Hematopoietic multipotent progenitor cell treated with erythropoietin and hydrocortisone succinate and interleukin-3 and kit ligand, for 17 days (in vitro differentiated cells): ENCODE results near the gene UGCG.
A peak's percentile ranks its signal among the peaks of the same experiment; 100 is the strongest.
"Not testable (repeated sequence)": the region's sequence is repeated elsewhere in the genome, so short reads cannot be mapped to it uniquely, and the experiment has no call there.

Experiments used
- DNase-seq: peaks from one replicate; pipeline ENCODE4 v3.0.0-alpha.2; 2015; ENCODE audit warnings: low spot score

UGCG gene

DNA sequence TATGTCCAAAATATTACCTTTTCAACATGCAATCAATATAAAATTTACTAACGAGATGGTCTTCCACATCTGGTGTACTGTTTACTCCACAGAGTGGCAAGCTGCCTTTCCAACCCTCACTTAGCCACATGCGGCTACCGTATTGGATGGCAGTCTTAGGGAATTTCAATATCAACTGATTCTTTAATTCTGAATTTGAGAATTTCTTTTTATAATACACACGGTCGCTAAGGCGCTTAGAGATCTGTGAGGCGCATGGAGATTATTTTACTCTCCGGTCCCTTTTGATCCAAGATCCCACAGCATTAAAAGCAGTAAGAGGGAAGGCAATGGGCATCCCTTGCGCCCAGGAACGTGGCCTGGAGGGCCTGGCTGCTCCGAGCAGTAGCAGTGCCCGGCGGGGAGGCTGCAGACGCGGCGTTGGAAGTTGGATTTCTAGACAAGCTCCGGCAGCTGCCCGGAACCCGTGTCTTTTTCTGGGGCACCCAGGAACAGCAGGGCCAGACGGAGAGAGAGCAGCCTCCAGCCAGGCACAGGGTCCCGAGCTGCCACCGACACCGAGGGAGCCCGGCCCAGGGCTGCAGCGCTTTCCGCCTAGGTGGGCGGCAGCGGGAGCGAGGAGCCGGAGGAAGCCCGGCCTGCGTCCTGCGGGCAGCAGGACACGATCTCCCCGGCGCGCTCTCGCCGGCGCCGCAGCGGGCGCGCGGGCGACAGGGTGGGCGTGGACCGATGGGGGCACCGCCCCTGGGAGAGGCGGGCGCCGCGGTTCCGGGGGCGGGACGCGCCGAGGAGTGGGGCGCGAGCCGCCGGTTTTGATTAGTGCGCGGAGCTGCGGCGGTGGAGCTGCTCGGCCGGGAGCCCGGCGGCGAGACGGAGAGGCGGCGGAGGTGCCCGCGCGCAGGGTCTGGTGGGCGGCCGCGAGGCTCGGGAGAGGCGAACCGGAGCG lies at the start of gene UGCG:
UGCG (plus strand) TSS at position 819 of the 946 bp plus-strand sequence. CDS start 402 bp downstream, outside the sequence.
- DNase-seq: peak; percentile 88

DNA sequence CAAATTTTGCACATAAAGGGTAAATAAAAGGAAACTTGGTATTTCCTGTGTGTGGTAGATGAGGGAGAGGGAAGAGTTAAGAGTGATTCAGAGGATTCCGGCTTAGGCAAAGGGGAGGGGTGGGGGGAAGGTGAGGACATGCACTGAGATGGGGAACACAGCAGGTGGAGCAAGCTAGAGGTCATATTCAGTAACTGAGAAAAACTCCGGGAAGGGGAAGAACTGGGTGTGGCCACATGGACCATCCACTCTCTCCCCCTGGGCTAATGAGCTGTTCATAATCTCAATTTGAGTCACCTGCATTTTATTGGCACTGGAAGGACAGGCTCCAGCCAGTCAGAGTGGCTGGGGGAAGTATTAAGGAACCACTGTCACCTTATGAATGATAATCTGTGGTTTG lies 45.1 kb upstream of the UGCG start:
- no peak for DNase-seq

DNA sequence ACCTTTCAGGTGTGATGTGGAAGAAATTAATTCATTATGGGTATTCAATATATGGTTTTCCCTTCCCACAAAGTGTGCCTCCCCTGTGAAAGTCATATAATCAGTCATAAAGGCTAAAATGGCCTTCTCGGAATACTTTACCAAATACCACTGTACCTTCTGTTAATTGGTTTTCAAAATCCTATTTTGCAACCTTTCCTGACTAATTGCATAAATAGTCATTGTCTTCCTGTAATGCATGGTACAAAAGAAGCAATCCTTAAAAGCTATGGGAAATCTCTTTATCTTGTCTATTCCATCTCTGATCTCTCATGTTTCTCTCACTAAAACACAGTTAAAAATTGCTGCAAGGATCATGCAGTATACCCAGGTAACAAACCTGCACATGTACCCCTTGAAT lies 44.3 kb upstream of the UGCG start:
- no peak for DNase-seq

DNA sequence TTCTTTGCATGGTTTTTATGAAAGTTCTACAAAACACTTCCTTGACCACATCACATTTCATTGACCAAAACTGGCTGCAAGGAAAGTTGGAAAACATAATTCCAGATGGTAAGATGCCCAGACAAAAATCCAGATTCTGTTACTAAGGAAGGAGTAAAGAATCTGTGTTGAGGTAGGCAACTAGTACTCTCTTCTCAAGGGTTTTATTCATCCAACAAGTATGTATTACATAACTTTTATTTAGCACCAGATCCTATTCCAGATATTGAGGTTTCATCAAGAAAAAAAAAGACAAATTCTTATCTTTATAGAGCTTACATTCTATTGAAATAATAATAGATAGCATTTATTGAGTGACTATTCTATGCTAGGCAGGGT lies 43.2 kb upstream of the UGCG start:
- no peak for DNase-seq

DNA sequence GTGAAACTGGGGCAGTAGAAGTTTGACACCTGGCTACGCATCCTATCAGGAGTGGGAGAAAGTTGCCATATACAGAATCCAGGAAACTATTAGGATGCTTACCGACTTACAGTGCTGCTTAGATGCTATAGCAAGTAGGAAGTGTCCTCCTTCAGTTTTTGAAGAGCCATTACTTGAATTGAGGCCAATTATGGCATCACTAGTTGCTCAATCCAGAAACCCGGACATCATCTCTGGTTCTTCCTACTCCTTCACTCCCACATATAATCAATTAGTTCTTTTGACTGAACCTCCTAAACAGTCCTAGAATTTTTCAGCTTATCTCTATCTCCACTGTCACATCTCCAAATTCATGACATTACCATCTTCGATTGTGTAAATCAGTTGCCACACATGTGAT lies 41.8 kb upstream of the UGCG start:
- no peak for DNase-seq

DNA sequence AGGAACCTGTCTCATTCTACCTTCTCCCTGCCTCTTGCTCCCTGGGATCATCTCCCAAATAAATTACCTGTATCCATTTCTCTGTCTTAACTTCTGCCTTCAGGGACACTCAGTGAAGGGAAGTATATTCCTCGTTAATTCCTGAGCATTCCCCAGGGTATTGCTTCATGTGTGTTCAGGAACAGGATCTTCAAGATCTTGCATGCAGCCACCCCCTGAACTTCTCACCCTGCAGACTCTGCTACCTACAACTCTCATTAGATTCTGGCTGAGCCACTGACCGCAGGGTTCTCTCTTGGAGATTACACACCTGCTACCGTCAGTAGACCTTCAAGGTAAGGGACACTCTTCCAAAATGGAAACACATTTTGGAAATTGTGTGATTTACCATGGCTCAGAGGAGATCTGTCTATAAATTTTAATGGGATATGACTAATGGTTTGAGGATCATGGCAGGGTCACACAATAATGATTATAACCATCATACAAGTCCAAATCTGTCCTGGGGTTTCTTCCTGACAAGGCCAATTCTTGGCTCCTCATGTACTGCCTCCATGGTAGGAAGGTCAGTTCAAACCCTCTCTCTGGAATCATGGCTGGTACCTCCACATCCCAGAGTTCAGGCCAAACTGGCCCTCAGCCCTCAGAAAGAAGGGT lies 38.9 kb upstream of the UGCG start:
- no peak for DNase-seq

DNA sequence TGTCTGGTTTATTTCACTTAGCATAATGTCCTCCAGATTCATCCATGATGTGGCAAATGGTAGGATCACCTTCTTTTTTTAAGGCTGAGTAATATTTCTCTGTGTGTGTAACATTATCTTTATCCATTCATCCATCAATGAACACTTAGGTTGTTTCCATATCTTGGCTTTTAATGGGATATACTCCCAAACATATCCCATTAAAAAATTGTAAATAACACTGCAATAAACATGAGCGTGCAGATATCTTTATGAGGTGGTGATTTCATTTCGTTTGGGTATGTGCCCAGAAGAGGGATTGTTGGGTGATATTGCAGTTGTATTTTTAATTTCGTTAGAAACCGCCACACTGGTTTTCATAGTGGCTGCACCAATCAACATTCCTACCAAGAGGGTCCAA lies 36.2 kb upstream of the UGCG start:
- no peak for DNase-seq

DNA sequence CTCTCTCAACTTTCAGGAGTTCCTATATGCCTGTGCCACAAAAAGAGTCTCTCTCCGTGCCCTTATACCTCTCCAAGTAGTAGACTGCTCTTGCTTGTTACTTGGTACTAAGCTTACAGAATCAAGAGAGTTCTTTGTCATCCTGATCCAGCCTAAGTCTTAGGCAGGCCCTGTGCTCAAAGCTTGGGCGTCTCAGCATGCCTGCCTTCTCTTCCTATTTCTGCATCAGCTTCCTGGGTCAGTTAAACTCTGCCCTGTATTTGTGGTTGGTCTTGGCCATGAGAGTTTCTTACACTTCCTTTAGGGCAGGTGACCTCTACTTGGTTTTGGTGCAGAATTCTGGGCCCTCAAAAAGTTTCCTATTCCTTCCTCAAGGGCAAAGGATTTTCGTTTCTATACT lies 33.0 kb upstream of the UGCG start:
- DNase-seq: no peak

DNA sequence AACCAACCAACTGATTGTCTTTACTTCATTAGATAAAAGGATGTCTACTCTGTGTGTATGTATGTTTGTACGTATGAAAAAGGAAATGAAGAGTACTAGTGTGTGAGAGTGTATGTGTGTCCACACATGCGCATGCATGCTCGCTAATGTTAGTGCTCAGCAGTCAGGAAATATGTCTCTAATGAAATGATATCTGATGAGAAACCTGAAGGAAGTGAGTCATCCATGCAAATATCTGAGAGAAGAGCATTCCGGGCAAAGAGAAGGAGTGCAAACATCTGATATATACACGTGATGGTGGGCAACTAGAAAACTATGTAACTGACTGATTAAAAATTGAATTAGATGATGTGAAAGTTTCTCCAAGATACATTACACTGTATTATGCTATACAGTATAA lies 29.6 kb upstream of the UGCG start:
- DNase-seq: no peak

DNA sequence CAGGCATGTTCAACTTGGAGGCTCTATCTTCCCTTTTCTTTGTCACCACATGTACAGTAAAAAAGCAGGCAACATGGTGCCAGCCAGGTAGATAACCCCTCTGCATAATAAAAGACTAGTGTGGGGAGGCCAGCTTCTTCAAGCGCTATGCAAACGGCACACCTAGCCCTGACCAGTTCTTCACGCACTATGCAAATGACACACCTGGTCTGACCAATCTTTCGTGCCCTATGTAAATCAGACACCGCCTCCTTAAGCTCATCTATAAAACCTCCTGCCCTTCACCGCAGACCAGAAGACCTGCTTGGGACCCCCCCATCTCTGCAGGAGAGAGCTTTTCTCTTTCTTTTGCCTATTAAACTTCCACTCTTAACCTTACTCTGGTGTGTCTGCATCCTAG lies 28.1 kb upstream of the UGCG start:
- DNase-seq: no peak

DNA sequence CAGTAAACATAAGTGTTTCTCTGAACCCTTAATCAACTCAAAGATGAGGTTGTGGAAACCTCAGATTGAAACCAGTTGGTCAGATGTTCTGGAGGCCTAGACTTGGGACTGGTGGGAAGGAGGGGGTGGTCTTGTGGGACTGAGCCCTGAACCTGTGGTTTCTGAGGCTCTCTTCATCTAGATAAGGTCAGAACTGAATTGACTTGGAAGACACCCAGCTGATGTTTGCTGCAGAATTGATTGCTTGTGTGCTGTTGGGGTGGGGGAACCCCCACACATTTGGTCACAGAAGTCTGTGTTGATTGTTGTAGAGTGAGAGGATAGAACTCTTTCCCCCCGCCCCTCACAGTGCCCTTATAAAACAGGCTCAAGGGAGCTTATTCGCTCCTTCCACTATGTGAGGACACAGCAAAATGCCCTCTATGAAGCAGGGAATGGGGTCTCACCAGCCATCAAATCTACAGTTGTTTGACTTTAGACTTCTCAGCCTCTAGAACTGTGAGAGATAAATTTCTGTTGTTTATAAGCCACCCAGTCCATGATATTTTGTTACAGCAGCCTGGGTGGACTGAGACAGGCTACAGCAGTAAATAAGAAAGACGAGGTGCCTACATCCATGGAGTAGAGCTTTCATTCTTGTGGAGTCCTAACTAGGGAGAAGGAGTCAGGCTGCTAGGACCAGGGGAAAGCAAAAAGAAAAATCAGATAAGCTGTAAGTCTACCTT lies 25.7 kb upstream of the UGCG start:
- no peak for DNase-seq

DNA sequence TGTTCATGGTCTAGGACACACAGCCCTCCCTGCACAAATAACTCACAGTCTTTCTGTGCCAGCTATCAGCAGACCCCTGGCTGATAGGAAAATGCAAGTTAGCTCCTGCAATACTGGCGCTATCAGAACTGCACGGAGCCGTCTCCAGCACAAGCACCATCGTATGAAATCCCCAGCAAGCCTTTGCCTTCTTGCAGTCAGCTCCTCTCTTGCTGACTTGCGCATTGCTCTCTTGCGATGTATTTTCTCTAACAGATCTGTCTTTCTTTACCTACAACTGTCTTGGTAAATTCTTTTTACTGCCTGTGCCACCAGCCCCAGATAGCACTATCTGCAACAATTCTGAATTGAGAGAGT lies 25.1 kb upstream of the UGCG start:
- DNase-seq: no peak

DNA sequence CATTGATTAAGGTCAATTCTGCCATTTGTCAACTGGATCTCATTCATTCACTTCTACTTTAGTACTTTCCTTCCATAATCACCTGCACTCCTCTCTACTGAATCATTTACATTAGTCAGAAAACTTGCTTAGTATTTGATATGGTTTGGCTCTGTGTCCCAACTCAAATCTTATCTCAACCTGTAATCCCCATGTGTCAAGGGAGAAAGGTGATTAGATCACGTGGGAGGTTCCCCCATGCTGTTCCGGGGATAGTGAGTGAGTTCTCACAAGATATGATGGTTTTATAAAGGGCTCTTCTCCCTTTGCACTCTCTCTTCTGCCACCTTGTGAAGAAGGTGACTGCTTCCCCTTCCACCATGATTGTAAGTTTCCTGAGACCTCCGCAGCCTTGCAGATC lies 23.7 kb upstream of the UGCG start:
- DNase-seq: no peak

DNA sequence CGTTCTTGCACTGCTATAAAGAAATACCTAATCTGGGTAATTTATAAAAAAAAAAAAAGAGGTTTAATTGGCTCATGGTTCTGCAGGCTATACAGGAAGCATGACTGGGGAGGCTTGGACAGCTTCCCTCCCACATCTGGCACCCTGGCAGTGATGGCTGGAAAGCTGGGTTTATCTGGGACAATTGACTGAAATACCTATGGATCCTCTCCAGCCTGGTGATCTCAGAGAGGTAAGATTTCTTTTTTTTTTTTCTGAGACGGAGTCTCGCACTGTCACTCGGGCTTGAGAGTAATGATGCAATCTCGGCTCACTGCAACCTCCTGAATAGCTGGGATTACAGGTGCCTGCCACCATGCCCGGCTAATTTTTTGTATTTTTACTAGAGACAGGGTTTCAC lies 22.7 kb upstream of the UGCG start:
- no peak for DNase-seq

DNA sequence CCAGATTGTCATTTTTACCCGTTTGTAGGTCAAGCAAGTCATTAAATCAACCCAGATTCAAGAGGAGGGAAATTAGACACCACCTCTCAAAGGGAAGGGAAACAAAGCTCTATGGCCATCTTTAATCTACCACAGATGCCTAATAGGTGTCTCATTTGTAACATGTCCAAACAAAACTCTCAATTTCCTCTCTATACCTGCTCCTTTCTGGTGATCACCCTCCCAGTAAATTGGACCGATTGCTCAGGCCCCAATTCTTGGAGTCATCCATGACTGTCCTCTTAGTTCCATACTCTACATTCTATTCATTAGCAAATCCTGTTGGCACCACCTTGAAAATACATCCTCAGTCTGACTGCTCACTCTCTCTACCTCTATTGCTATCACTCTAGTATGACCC lies 22.1 kb upstream of the UGCG start:
- no peak for DNase-seq

DNA sequence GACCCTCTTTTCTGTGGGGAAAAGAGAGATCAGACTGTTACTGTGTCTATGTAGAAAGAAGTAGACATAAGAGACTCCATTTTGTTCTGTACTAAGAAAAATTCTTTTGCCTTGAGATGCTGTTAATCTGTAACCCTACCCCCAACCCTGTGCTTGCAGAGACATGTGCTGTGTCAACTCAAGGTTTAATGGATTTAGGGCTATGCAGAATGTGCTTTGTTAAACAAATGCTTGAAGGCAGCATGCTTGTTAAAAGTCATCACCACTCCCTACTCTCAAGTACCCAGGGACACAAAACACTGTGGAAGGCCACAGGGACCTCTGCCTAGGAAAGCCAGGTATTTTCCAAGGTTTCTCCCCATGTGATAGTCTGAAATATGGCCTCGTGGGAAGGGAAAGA lies 21.3 kb upstream of the UGCG start:
- DNase-seq: not testable (repeated sequence)

DNA sequence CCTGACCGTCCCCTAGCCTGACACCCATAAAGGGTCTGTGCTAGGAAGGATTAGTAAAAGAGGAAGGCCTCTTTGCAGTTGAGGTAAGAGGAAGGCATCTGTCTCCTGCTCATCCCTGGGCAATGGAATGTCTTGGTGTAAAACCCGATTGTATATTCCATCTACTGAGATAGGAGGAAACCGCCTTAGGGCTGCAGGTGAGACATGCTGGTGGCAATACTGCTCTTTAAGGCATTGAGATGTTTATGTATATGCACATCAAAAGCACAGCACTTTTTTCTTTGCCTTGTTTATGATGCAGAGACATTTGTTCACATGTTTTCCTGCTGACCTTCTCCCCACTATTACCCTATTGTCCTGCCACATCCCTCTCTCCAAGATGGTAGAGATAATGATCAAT lies 20.9 kb upstream of the UGCG start:
- not testable (repeated sequence) for DNase-seq

DNA sequence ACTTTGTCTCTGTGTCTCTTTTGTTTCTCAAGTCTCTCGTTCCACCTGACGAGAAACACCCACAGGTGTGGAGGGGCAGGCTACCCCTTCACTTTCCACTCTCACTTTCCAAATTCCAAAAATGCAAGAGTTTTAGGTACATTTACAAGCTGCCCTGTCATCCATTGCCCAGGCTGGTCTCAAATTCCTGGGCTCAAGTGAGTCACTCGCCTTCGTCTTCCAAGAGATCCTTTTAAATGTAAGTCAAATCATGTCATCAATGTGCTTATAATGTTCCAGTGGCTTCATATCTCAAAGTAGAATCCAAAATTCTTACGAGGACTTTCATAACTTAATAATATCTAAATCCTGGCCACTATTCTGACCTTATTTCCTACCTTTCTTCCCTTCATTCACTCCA lies 20.4 kb upstream of the UGCG start:
- DNase-seq: no peak

DNA sequence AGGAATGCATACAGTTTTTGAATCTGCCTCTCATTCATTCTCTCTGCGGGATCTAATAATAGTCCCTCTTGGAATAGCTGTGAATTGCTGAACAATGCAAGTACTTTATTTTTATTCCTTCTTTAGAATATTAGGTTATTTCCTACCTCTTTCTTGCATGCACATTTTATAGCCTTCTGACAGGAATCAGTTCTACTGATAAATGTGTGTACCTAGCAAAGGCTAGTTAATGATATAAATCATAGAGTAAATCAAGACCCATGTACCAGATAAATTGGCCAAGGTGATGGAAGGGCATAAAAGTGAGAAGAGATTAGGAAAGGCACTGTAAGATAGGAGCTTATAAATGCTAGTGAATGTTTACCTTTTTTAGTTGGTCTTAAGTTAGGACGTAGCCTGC lies 19.2 kb upstream of the UGCG start:
- DNase-seq: no peak

DNA sequence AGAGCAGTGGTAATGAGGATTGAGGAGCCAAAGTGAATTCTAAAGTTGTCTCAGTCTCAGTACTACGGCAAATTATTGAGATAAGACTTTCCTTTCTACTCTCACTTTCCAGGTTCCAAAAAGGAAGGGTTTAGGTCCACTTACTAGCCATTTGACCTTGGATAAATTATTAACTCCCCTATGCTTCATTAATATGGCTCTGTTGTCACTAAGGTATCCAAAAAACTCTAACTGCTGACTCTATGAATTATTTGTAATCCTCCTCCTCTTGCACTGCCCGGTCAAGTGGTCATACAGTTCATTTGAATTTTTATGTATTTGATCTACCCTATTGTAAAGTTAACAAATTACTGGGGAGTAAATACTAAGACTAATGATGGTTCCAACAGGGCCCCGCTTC lies 17.7 kb upstream of the UGCG start:
- no peak for DNase-seq

DNA sequence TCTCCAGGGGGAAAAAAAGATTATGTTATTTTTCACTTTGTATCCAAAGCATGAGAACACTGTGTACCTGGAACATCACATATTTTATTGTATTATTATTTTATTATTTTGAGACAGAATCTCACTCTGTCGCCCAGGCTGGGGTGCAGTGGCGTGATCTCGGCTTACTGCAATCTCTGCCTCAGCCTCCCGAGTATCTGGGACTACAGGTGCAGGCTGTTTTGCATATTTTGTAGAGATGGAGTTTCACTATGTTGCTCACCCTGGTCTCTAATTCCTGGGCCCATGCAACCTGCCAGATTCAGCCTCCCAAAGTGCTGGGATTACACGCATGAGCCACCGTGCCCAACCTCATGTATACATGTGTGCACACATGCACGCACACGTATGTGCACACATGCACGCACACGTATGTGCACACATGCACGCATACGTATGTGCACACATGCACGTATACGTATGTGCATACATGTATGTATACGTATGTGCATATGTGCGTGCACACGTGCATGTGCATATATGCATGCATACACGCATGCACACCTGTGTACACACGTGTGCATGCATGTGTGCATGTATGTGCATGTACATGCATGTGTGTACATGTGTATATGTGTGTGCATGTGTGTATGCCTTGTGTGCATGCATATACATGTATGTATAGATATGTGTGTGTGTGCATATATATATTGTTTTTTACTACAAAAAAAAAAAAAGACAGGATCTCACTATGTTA lies 9.5 kb upstream of the UGCG start:
- DNase-seq: no peak

DNA sequence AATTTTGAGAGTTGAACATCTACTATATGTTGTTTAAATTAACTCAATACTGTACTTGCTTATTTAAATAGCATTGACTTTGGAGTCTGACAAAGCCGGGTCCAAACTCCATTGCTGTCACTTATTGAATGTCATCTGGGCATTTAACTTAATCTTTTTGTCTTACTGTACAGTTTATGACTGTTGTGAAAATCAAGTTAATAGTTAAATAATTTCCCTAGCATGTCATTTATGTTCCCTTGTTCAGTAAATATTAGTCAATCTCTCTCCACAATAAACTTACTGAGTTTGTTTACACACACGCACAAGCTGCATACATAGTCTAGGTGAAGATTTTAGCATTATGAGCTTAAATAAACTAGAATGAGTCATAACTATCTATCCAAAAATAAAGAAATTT lies 6.3 kb upstream of the UGCG start:
- no peak for DNase-seq
